ENCODE results near the gene CISH. TPM values are rescaled to one million over a fixed set of nuclear protein-coding genes. Genes with fewer than 3 reads are reported as not detected.

CISH gene
- total and polyA plus RNA-seq, 4 donors = 1.1 to 3.2 (median 2.4) TPM

- Histone ChIP-seq H3K4me3 (ENCODE audit: low read depth, low read length) (peak within 1 kb of the TSS; percentile 67), H3K9me3 (ENCODE audit: control insufficient read depth, insufficient read depth, low read length) (no peaks in the 10 kb centered on the region), H3K27me3 (ENCODE audit: control insufficient read depth, insufficient read depth, low read length) (no peaks in the 10 kb centered on the region), H3K36me3 (ENCODE audit: control insufficient read depth, insufficient read depth, low read length) (no peaks in the 10 kb centered on the region), H3K4me1 (ENCODE audit: control insufficient read depth, insufficient read depth, low read length) (peaks cover 37% of the 10 kb centered on the region), H3K27ac (ENCODE audit: low read depth, low read length) (peak within 1 kb of the TSS; percentile 79)
- DNase-seq (ENCODE audit: low read depth in 4 of 6, low spot score in 6 of 6) = no peak
- WGBS (ENCODE audit: insufficient coverage) = under 1% methylated on average over 51 of the region's 58 CpGs
These were observed 5.7 kb upstream of the CISH start, which contains the start of gene MAPKAPK3 for GRCh38 chr3:50617096-50617791. Gene MAPKAPK3, plus strand, starts transcription at chr3:50617151. Its CDS starts 415 bp downstream, at chr3:50617566.

GRCh38 chr3:50616770-50617095 lies 5.2 kb upstream of the CISH start:
- H3K4me1 ChIP-seq (ENCODE audit: control insufficient read depth, insufficient read depth, low read length) = peaks cover 42% of the 10 kb centered on the region
- H3K27ac ChIP-seq (ENCODE audit: low read depth, low read length) = peak overlapping the region; percentile 79

GRCh38 chr3:50616003-50616769 lies 4.6 kb upstream of the CISH start:
- DNase-seq (ENCODE audit: low read depth in 4 of 6, low spot score in 6 of 6) = peak; percentile 68 to 96 (median 78)
- Histone ChIP-seq H3K27ac (ENCODE audit: low read depth, low read length) (peak overlapping the region; percentile 79), H3K4me1 (ENCODE audit: control insufficient read depth, insufficient read depth, low read length) (peaks cover 45% of the 10 kb centered on the region), H3K36me3 (ENCODE audit: control insufficient read depth, insufficient read depth, low read length) (no peaks in the 10 kb centered on the region), H3K9me3 (ENCODE audit: control insufficient read depth, insufficient read depth, low read length) (no peaks in the 10 kb centered on the region), H3K4me3 (ENCODE audit: low read depth, low read length) (peak overlapping the region; percentile 67), H3K27me3 (ENCODE audit: control insufficient read depth, insufficient read depth, low read length) (no peaks in the 10 kb centered on the region)
- WGBS (ENCODE audit: insufficient coverage) = under 1% methylated on average over 19 of the region's 24 CpGs

More at GRCh38 chr3:50616770-50617095, 5.2 kb upstream of the CISH start:
- peak in 4 of 6 donors; percentile 67 to 93 (median 80) for DNase-seq (ENCODE audit: low read depth in 4 of 6, low spot score in 6 of 6)
- peak overlapping the region; percentile 67 for H3K4me3 ChIP-seq (ENCODE audit: low read depth, low read length)
- H3K9me3 ChIP-seq (ENCODE audit: control insufficient read depth, insufficient read depth, low read length) = no peaks in the 10 kb centered on the region
- no peaks in the 10 kb centered on the region for H3K27me3 ChIP-seq (ENCODE audit: control insufficient read depth, insufficient read depth, low read length)
- H3K36me3 ChIP-seq (ENCODE audit: control insufficient read depth, insufficient read depth, low read length) = no peaks in the 10 kb centered on the region
- WGBS (ENCODE audit: insufficient coverage) = 0% methylated on average over 16 of the region's 22 CpGs

GRCh38 chr3:50615190-50615589 lies 3.6 kb upstream of the CISH start:
- Histone ChIP-seq H3K27me3 (ENCODE audit: control insufficient read depth, insufficient read depth, low read length) (no peaks in the 10 kb centered on the region), H3K9me3 (ENCODE audit: control insufficient read depth, insufficient read depth, low read length) (no peaks in the 10 kb centered on the region), H3K4me1 (ENCODE audit: control insufficient read depth, insufficient read depth, low read length) (peaks cover 52% of the 10 kb centered on the region), H3K36me3 (ENCODE audit: control insufficient read depth, insufficient read depth, low read length) (no peaks in the 10 kb centered on the region), H3K4me3 (ENCODE audit: low read depth, low read length) (no peak overlapping the region), H3K27ac (ENCODE audit: low read depth, low read length) (no peak overlapping the region)
- DNase-seq (ENCODE audit: low read depth in 4 of 6, low spot score in 6 of 6) = no peak
- WGBS (ENCODE audit: insufficient coverage) = 45% methylated on average over 1 of the region's 1 CpG

GRCh38 chr3:50612970-50613846 lies 1.6 kb upstream of the CISH start:
- no peak for DNase-seq (ENCODE audit: low read depth in 4 of 6, low spot score in 6 of 6)
- no peaks in the 10 kb centered on the region for H3K9me3 ChIP-seq (ENCODE audit: control insufficient read depth, insufficient read depth, low read length)
- H3K27me3 ChIP-seq (ENCODE audit: control insufficient read depth, insufficient read depth, low read length) = no peaks in the 10 kb centered on the region
- H3K4me3 ChIP-seq (ENCODE audit: low read depth, low read length) = peak overlapping the region; percentile 71
- 72% methylated on average over 5 of the region's 6 CpGs for whole genome bisulfite sequencing (ENCODE audit: insufficient coverage)
- peaks cover 4% of the 10 kb centered on the region for H3K36me3 ChIP-seq (ENCODE audit: control insufficient read depth, insufficient read depth, low read length)
- peaks cover 59% of the 10 kb centered on the region for H3K4me1 ChIP-seq (ENCODE audit: control insufficient read depth, insufficient read depth, low read length)
- H3K27ac ChIP-seq (ENCODE audit: low read depth, low read length) = no peak overlapping the region

GRCh38 chr3:50612234-50612882 lies 784 bp upstream of the CISH start:
- Histone ChIP-seq H3K27ac (ENCODE audit: low read depth, low read length) (peak overlapping the region; percentile 84), H3K9me3 (ENCODE audit: control insufficient read depth, insufficient read depth, low read length) (no peaks in the 10 kb centered on the region), H3K36me3 (ENCODE audit: control insufficient read depth, insufficient read depth, low read length) (peaks cover 12% of the 10 kb centered on the region), H3K4me1 (ENCODE audit: control insufficient read depth, insufficient read depth, low read length) (peaks cover 50% of the 10 kb centered on the region), H3K4me3 (ENCODE audit: low read depth, low read length) (peak overlapping the region; percentile 71), H3K27me3 (ENCODE audit: control insufficient read depth, insufficient read depth, low read length) (no peaks in the 10 kb centered on the region)
- WGBS (ENCODE audit: insufficient coverage) = 6% methylated on average over 27 of the region's 29 CpGs
- DNase-seq (ENCODE audit: low read depth in 4 of 6, low spot score in 6 of 6) = no peak

- no peaks in the 10 kb centered on the region for H3K27me3 ChIP-seq (ENCODE audit: control insufficient read depth, insufficient read depth, low read length)
- no peaks in the 10 kb centered on the region for H3K9me3 ChIP-seq (ENCODE audit: control insufficient read depth, insufficient read depth, low read length)
- WGBS (ENCODE audit: insufficient coverage) = 31% methylated on average over 10 of the region's 10 CpGs
- H3K4me1 ChIP-seq (ENCODE audit: control insufficient read depth, insufficient read depth, low read length) = peaks cover 39% of the 10 kb centered on the region
- peak overlapping the region; percentile 71 for H3K4me3 ChIP-seq (ENCODE audit: low read depth, low read length)
- no peak for DNase-seq (ENCODE audit: low read depth in 4 of 6, low spot score in 6 of 6)
- peaks cover 20% of the 10 kb centered on the region for H3K36me3 ChIP-seq (ENCODE audit: control insufficient read depth, insufficient read depth, low read length)
- H3K27ac ChIP-seq (ENCODE audit: low read depth, low read length) = peak overlapping the region; percentile 84
These were observed 546 bp downstream of the CISH start for GRCh38 chr3:50610992-50611463.

- no peak for DNase-seq (ENCODE audit: low read depth in 4 of 6, low spot score in 6 of 6)
- Histone ChIP-seq H3K4me1 (ENCODE audit: control insufficient read depth, insufficient read depth, low read length) (peaks cover 34% of the 10 kb centered on the region), H3K9me3 (ENCODE audit: control insufficient read depth, insufficient read depth, low read length) (no peaks in the 10 kb centered on the region), H3K36me3 (ENCODE audit: control insufficient read depth, insufficient read depth, low read length) (peaks cover 20% of the 10 kb centered on the region), H3K27ac (ENCODE audit: low read depth, low read length) (peak overlapping the region; percentile 84), H3K27me3 (ENCODE audit: control insufficient read depth, insufficient read depth, low read length) (no peaks in the 10 kb centered on the region), H3K4me3 (ENCODE audit: low read depth, low read length) (peak overlapping the region; percentile 71)
- WGBS (ENCODE audit: insufficient coverage) = 100% methylated on average over 2 of the region's 6 CpGs
These were observed 1.2 kb downstream of the CISH start for GRCh38 chr3:50610181-50610971.
